HK-2 (cell line): Measurements from ENCODE around the gene PIAS1.
"Not testable (repeated sequence)": the region's sequence is repeated elsewhere in the genome, so short reads cannot be mapped to it uniquely, and the experiment has no call there.

ENCODE experiments used
- DNase-seq: peaks from one replicate; pipeline ENCODE4 v3.0.0-alpha.2; 2018; ENCODE audit not compliant: unreplicated experiment

Gene PIAS1

GRCh38 chr15:68203486-68203885 lies 149.4 kb downstream of the PIAS1 start:
- no peak for DNase-seq

- no peak for DNase-seq
Observed at GRCh38 chr15:68203956-68204355, 149.8 kb downstream of the PIAS1 start.

- DNase-seq, result no peak
Observed at GRCh38 chr15:68204361-68204760, 150.2 kb downstream of the PIAS1 start.

- DNase-seq, result no peak
Observed at GRCh38 chr15:68204776-68205557, 150.9 kb downstream of the PIAS1 start, which contains the start of gene CALML4. CALML4 (minus strand) TSS chr15:68205332; CDS start chr15:68205247, 85 bp downstream.

- no peak for DNase-seq
Observed at GRCh38 chr15:68205558-68205944, 151.4 kb downstream of the PIAS1 start.

GRCh38 chr15:68205954-68206539 lies 151.9 kb downstream of the PIAS1 start:
- no peak for DNase-seq

- DNase-seq, result no peak
Observed at GRCh38 chr15:68206711-68207151, 152.6 kb downstream of the PIAS1 start.

GRCh38 chr15:68207176-68207935 lies 153.2 kb downstream of the PIAS1 start:
- DNase-seq, result no peak

- no peak for DNase-seq
Observed at GRCh38 chr15:68208136-68208535, 154.0 kb downstream of the PIAS1 start.

- DNase-seq, result no peak
Observed at GRCh38 chr15:68208636-68209240, 154.6 kb downstream of the PIAS1 start.

GRCh38 chr15:68209272-68209671 lies 155.2 kb downstream of the PIAS1 start:
- no peak for DNase-seq

- no peak for DNase-seq
Observed at GRCh38 chr15:68209735-68210408, 155.8 kb downstream of the PIAS1 start.

GRCh38 chr15:68210409-68210756 lies 156.3 kb downstream of the PIAS1 start:
- no peak for DNase-seq

- peak; percentile 29 for DNase-seq
Observed at GRCh38 chr15:68210821-68211655, 156.9 kb downstream of the PIAS1 start.

GRCh38 chr15:68211656-68212320 lies 157.7 kb downstream of the PIAS1 start:
- DNase-seq, result no peak

GRCh38 chr15:68213491-68213845 lies 159.4 kb downstream of the PIAS1 start:
- not testable (repeated sequence) for DNase-seq

- no peak for DNase-seq
Observed at GRCh38 chr15:68213991-68214837, 160.1 kb downstream of the PIAS1 start.

GRCh38 chr15:68214838-68215254 lies 160.7 kb downstream of the PIAS1 start:
- DNase-seq, result no peak

- DNase-seq, result no peak
Observed at GRCh38 chr15:68217341-68217740, 163.2 kb downstream of the PIAS1 start.
